PC-3 (cell line): ENCODE measurements around the gene POLDIP2. TPM values are rescaled to one million over a fixed set of nuclear protein-coding genes. Genes with fewer than 3 reads are reported as not detected.

Experiments used
- ATAC-seq: fragments of 200-7000 bp; cut with Tn5 transposase; 2 replicates; pipeline ENCODE4 v1.9.1; 2020; ENCODE audit warnings: mild to moderate bottlenecking, moderate library complexity
- BruUV-seq: library from RNA; stranded (reverse); fragments of 400-500 nt; replicated peaks from 2 replicates; lab custom pipeline; 2021; lab: Mats Ljungman, UMichigan
- CTCF ChIA-PET: fragments of 300-600 bp; sonication (Branson Sonifier 250); formaldehyde crosslinking; loops from one replicate; lab custom pipeline; 2022; ENCODE audit warnings: antibody characterized with exemption; lab: Charles Lee
- POLR2A ChIA-PET: fragments of 300-600 bp; sonication (Branson Sonifier 250); formaldehyde crosslinking; loops from one replicate; lab custom pipeline; 2022; ENCODE audit warnings: antibody characterized with exemption; ENCODE audit not compliant: unreplicated experiment; lab: Charles Lee
- DNase-seq: peaks from one replicate; pipeline ENCODE4 v3.0.0-alpha.2; 2015
- H2AFZ ChIP-seq: fragments of 300-600 bp; sonication (generic); 2 replicates; pipeline ENCODE4 v1.6.0; 2016; ENCODE audit warnings: antibody characterized with exemption, low read length
- H3F3A ChIP-seq: fragments of 300-600 bp; sonication (generic); one replicate; pipeline ENCODE4 v1.6.0; 2017; ENCODE audit warnings: antibody characterized with exemption, low read length, control low read depth, mild to moderate bottlenecking; ENCODE audit not compliant: unreplicated experiment
- H3K27ac ChIP-seq: fragments of 300-600 bp; sonication (generic); 2 replicates; pipeline ENCODE4 v1.5.1; 2016; ENCODE audit warnings: mild to moderate bottlenecking, low read length
- H3K27me3 ChIP-seq: fragments of 300-600 bp; sonication (generic); 2 replicates; pipeline ENCODE4 v1.6.1; 2016; ENCODE audit warnings: low read length, mixed read lengths
- H3K36me3 ChIP-seq: fragments of 300-600 bp; sonication (generic); 2 replicates; pipeline ENCODE4 v1.6.1; 2016; ENCODE audit warnings: low read depth, mixed run types, low read length, mixed read lengths
- H3K4me1 ChIP-seq: fragments of 300-600 bp; sonication (generic); 2 replicates; pipeline ENCODE4 v1.5.1; 2016; ENCODE audit warnings: low read length; ENCODE audit not compliant: insufficient read depth
- H3K4me2 ChIP-seq: fragments of 300-600 bp; sonication (generic); 2 replicates; pipeline ENCODE4 v1.6.0; 2016; ENCODE audit warnings: low read length
- H3K4me3 ChIP-seq: fragments of 300-600 bp; sonication (generic); 2 replicates; pipeline ENCODE4 v1.5.1; 2016; ENCODE audit warnings: mild to moderate bottlenecking, low read length, mixed read lengths
- H3K79me2 ChIP-seq: fragments of 300-600 bp; sonication (generic); 2 replicates; pipeline ENCODE4 v1.6.1; 2017; ENCODE audit warnings: low read length, mixed read lengths
- H3K9ac ChIP-seq: fragments of 300-600 bp; sonication (generic); 2 replicates; pipeline ENCODE4 v1.6.0; 2016; ENCODE audit warnings: mild to moderate bottlenecking, low read length
- H3K9me2 ChIP-seq: fragments of 300-600 bp; sonication (generic); replicated peaks from 2 replicates; pipeline ENCODE4 v1.6.1; 2016; ENCODE audit warnings: mixed run types, low read length, mixed read lengths
- H3K9me3 ChIP-seq: fragments of 300-600 bp; sonication (generic); 2 replicates; pipeline ENCODE4 v1.6.1; 2016; ENCODE audit warnings: low read length, mixed read lengths
- H4K20me1 ChIP-seq: fragments of 300-600 bp; sonication (generic); 2 replicates; pipeline ENCODE4 v1.6.1; 2016; ENCODE audit warnings: low read length, mixed read lengths
- CTCF ChIP-seq: fragments of 300-600 bp; sonication (generic); conservative IDR thresholded peaks from 2 replicates; pipeline ENCODE4 v1.5.1; 2017; ENCODE audit warnings: antibody characterized with exemption, low read depth, mild to moderate bottlenecking, low read length
- EZH2 ChIP-seq: fragments of 300-600 bp; sonication (generic); IDR thresholded peaks from one replicate; pipeline ENCODE4 v1.6.1; 2017; ENCODE audit warnings: antibody characterized with exemption, mild to moderate bottlenecking, low read length; ENCODE audit not compliant: unreplicated experiment
- EZH2phosphoT487 ChIP-seq: fragments of 300-600 bp; sonication (generic); IDR thresholded peaks from 2 replicates; pipeline ENCODE4 v1.6.1; 2018; ENCODE audit warnings: mild to moderate bottlenecking, antibody characterized with exemption, low read length, borderline replicate concordance
- intact Hi-C: fragments of 100-400 bp; cut with micrococcal nuclease; formaldehyde crosslinking; loops from 2 replicates; pipeline ENCODE4 v1.9.0; 2023
- total RNA-seq: library from RNA; depleted of rRNA; stranded (reverse); fragments of >200 nt; gene quantifications from 2 replicates; pipeline ENCODE4 v1.2.3, GENCODE V29; 2014

POLDIP2 gene
- total RNA-seq, 1 experiment from 2014 or later: 137 TPM

DNA sequence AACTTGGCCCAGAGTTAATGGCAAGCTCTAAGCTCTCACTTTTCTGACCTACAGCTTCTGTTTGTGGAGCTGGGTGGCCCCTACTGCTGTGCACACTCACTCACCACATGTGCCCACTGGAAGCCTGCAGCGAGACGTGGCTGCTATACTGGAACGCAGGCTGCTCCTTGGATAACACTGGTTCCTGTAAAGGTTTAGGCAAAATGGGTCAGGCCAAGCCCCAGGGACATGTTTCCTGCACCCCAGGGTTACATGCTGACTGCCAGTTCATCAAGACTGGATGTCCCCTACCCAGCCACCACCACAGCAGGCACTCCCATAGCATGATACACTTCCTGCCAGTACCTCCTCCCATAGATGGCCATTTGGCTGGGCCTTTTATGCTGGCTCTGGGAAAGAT is 8.3 kb downstream of the POLDIP2 start:
- no peak for ATAC-seq
- Histone ChIP-seq H3K4me1 (peaks cover 28% of the 10 kb centered on the region), H3K27me3 (no peaks in the 10 kb centered on the region), H3K4me2 (no peak overlapping the region), H3K9ac (no peak overlapping the region), H4K20me1 (no peaks in the 10 kb centered on the region), H3K4me3 (no peak overlapping the region), H3K79me2 (no peaks in the 10 kb centered on the region), H2AFZ (no peak overlapping the region), H3F3A (peaks cover 6% of the 10 kb centered on the region), H3K9me3 (no peaks in the 10 kb centered on the region), H3K36me3 (peaks cover 25% of the 10 kb centered on the region; the same call in 1 of the 2 replicates), H3K9me2 (no peaks in the 10 kb centered on the region), H3K27ac (no peak overlapping the region)
- DNase-seq: no peak
- intact Hi-C loops: no loop called here
- ChIA-PET POLR2A (no interaction called here), CTCF (no interaction called here)
- no peak for TF ChIP-seq EZH2
- TF ChIP-seq EZH2phosphoT487: no peak
- no peak for TF ChIP-seq CTCF
- BruUV-seq: no TSS peak

DNA sequence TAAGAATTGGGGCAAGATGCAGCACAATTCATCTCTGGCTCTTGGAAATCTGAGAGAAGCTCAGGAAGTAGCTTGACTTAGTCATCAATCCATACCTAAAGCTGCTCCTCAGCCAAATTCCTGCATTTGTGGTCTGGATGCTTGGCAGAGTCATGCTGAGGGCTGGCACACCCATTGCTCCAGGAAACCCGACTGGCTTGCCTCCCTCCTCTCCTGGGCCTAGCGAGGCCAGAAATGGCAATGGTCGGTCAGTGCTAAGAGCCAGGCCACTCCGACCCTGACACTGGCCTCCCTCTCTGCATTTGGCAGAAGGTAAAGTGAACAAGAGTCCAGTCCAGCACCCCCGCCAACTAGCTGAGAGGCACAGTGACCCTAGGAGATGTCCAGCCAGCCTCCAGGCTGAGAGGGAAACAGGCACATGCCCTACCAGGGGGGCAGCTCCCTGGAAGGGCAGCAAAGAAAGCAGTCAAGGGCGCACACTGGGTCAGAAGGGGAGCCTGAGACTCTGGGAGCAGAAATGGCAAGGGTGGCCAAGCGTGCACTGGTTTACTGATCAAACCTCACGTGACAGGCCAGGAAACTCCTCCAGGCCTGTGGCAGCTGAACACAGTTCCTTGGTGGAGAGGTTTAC is 10.0 kb downstream of the POLDIP2 start:
- peak overlapping the region; percentile 55 for H3K9ac ChIP-seq
- H3K79me2 ChIP-seq: no peaks in the 10 kb centered on the region
- no peak overlapping the region; the same call in 1 of the 2 replicates for H3K4me3 ChIP-seq
- no peak for TF ChIP-seq CTCF
- TF ChIP-seq EZH2phosphoT487: no peak
- no peak for TF ChIP-seq EZH2
- no peaks in the 10 kb centered on the region for H3K27me3 ChIP-seq
- no peaks in the 10 kb centered on the region for H3K9me3 ChIP-seq
- POLR2A ChIA-PET: interaction anchor here (1.9 kb wide), 1 partner anchor 12 kb away, joined by 14 read pairs; the partner anchor contains the start of genes IFT20 and TNFAIP1
- peaks cover 6% of the 10 kb centered on the region for H3F3A ChIP-seq
- ATAC-seq (peak; percentile 89), DNase-seq (peak; percentile 92)
- H3K4me1 ChIP-seq: peaks cover 28% of the 10 kb centered on the region
- no peaks in the 10 kb centered on the region for H4K20me1 ChIP-seq
- peaks cover 16% of the 10 kb centered on the region; the same call in 1 of the 2 replicates for H3K36me3 ChIP-seq
- TSS peak; percentile 13 for BruUV-seq
- CTCF ChIA-PET: interaction anchor here (1.0 kb wide), 1 partner anchor 12 kb away, joined by 5 read pairs; the partner anchor contains the start of genes IFT20 and TNFAIP1
- H3K4me2 ChIP-seq: peak overlapping the region; percentile 74
- H3K27ac ChIP-seq: peak overlapping the region; percentile 92
- no peak overlapping the region for H2AFZ ChIP-seq
- no peaks in the 10 kb centered on the region for H3K9me2 ChIP-seq
- intact Hi-C loops: loop anchor here (1.0 kb wide), 1 partner anchor 10 kb away; the partner anchor contains the start of gene POLDIP2
